Measurements from ENCODE around the gene DNAH12.

DNAH12 gene

DNA sequence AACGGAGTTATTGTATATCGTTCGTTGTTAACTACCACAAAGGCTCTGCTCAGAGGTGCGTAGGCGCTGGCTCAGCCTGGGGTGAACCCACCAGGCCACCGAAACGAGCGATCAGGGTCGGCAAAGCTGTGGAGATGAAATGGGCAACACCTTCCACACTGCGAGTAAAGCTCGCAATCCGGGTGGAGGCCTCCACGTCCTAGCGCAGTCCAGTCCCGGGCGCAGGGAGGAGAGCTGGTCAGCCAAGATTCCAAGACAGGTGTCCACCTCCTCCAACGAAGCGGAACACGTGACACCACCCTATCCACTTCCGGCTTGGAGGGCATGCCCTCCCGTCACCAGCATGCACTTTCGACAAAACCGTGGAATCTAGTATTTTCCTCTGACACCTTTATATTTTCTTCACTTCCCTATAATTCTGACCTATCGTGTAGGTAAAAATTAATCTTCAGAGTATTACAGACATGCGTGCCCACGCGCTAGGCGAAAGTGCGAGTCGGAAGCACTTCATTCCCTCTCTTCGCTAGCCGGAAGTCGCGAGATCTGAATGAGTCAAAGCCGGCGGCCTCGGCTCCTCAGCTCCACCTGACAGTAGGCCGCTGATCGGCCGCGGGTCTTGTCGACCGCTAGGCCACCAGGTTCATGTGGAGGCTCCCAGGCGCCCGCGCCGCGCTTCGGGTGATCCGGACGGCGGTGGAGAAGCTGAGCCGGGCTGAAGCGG is 11.8 kb upstream of the DNAH12 start, which contains the start of gene PDE12:
Gene PDE12 (plus strand): TSS at position 537 of the 721 bp plus-strand sequence. CDS start 106 bp downstream, at position 643.
- peak; percentile 91 for ATAC-seq
- TF ChIP-seq CSDC2 (CRISPR knock-in tag; IDR thresholded peaks at IDR 0.05) (0 out of 2 replicates have a peak, but pooled peaks have one; percentile 63), ZNF565 (CRISPR knock-in tag; conservative IDR thresholded peaks at IDR 0.05; ENCODE audit: low read depth) (no peak), ZC3H10 (CRISPR knock-in tag; IDR thresholded peaks at IDR 0.05) (no peak), PPARA (CRISPR knock-in tag; IDR thresholded peaks at IDR 0.05; ENCODE audit: borderline replicate concordance) (no peak), SNAI2 (CRISPR knock-in tag; IDR thresholded peaks at IDR 0.05) (peak; percentile 91; the same call in 1 of the 2 replicates), ESRRG (CRISPR knock-in tag; IDR thresholded peaks at IDR 0.05) (no peak), ZNF70 (CRISPR knock-in tag; IDR thresholded peaks at IDR 0.05) (no peak), OSR1 (CRISPR knock-in tag; IDR thresholded peaks at IDR 0.05) (no peak), GLIS3 (CRISPR knock-in tag; IDR thresholded peaks at IDR 0.05) (no peak), RARB (CRISPR knock-in tag; IDR thresholded peaks at IDR 0.05) (0 out of 2 replicates have a peak, but pooled peaks have one; percentile 8), ZFP3 (CRISPR knock-in tag; IDR thresholded peaks at IDR 0.05) (peak; percentile 25; the same call in 1 of the 2 replicates), TCF4 (CRISPR knock-in tag; IDR thresholded peaks at IDR 0.05; ENCODE audit: borderline replicate concordance) (peak; percentile 28; the same call in 1 of the 2 replicates), ZFP30 (CRISPR knock-in tag; IDR thresholded peaks at IDR 0.05) (no peak), ZNF8 (CRISPR knock-in tag; IDR thresholded peaks at IDR 0.05) (no peak), ISL1 (CRISPR knock-in tag; IDR thresholded peaks at IDR 0.05) (no peak), ARNTL (CRISPR knock-in tag; IDR thresholded peaks at IDR 0.05; ENCODE audit: borderline replicate concordance, low read depth) (no peak), TOX (CRISPR knock-in tag; IDR thresholded peaks at IDR 0.05; ENCODE audit: borderline replicate concordance) (no peak), BACH2 (CRISPR knock-in tag; IDR thresholded peaks at IDR 0.05; ENCODE audit: borderline replicate concordance) (peak; percentile 49; the same call in 1 of the 2 replicates)
- TF ChIP-seq, protein P1, sequence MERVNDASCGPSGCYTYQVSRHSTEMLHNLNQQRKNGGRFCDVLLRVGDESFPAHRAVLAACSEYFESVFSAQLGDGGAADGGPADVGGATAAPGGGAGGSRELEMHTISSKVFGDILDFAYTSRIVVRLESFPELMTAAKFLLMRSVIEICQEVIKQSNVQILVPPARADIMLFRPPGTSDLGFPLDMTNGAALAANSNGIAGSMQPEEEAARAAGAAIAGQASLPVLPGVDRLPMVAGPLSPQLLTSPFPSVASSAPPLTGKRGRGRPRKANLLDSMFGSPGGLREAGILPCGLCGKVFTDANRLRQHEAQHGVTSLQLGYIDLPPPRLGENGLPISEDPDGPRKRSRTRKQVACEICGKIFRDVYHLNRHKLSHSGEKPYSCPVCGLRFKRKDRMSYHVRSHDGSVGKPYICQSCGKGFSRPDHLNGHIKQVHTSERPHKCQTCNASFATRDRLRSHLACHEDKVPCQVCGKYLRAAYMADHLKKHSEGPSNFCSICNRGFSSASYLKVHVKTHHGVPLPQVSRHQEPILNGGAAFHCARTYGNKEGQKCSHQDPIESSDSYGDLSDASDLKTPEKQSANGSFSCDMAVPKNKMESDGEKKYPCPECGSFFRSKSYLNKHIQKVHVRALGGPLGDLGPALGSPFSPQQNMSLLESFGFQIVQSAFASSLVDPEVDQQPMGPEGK (CRISPR knock-in tag; IDR thresholded peaks at IDR 0.05; ENCODE audit: borderline replicate concordance) = no peak
- TF ChIP-seq, protein P2, sequence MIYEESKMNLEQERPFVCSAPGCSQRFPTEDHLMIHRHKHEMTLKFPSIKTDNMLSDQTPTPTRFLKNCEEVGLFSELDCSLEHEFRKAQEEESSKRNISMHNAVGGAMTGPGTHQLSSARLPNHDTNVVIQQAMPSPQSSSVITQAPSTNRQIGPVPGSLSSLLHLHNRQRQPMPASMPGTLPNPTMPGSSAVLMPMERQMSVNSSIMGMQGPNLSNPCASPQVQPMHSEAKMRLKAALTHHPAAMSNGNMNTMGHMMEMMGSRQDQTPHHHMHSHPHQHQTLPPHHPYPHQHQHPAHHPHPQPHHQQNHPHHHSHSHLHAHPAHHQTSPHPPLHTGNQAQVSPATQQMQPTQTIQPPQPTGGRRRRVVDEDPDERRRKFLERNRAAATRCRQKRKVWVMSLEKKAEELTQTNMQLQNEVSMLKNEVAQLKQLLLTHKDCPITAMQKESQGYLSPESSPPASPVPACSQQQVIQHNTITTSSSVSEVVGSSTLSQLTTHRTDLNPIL (CRISPR knock-in tag; IDR thresholded peaks at IDR 0.05; ENCODE audit: low read depth) = no peak
- TF ChIP-seq, protein P3, sequence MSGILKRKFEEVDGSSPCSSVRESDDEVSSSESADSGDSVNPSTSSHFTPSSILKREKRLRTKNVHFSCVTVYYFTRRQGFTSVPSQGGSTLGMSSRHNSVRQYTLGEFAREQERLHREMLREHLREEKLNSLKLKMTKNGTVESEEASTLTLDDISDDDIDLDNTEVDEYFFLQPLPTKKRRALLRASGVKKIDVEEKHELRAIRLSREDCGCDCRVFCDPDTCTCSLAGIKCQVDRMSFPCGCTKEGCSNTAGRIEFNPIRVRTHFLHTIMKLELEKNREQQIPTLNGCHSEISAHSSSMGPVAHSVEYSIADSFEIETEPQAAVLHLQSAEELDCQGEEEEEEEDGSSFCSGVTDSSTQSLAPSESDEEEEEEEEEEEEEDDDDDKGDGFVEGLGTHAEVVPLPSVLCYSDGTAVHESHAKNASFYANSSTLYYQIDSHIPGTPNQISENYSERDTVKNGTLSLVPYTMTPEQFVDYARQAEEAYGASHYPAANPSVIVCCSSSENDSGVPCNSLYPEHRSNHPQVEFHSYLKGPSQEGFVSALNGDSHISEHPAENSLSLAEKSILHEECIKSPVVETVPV (CRISPR knock-in tag; IDR thresholded peaks at IDR 0.05) = peak; percentile 64; the same call in 1 of the 2 replicates
- TF ChIP-seq, protein P4, sequence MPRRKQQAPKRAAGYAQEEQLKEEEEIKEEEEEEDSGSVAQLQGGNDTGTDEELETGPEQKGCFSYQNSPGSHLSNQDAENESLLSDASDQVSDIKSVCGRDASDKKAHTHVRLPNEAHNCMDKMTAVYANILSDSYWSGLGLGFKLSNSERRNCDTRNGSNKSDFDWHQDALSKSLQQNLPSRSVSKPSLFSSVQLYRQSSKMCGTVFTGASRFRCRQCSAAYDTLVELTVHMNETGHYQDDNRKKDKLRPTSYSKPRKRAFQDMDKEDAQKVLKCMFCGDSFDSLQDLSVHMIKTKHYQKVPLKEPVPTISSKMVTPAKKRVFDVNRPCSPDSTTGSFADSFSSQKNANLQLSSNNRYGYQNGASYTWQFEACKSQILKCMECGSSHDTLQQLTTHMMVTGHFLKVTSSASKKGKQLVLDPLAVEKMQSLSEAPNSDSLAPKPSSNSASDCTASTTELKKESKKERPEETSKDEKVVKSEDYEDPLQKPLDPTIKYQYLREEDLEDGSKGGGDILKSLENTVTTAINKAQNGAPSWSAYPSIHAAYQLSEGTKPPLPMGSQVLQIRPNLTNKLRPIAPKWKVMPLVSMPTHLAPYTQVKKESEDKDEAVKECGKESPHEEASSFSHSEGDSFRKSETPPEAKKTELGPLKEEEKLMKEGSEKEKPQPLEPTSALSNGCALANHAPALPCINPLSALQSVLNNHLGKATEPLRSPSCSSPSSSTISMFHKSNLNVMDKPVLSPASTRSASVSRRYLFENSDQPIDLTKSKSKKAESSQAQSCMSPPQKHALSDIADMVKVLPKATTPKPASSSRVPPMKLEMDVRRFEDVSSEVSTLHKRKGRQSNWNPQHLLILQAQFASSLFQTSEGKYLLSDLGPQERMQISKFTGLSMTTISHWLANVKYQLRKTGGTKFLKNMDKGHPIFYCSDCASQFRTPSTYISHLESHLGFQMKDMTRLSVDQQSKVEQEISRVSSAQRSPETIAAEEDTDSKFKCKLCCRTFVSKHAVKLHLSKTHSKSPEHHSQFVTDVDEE (CRISPR knock-in tag; IDR thresholded peaks at IDR 0.05) = no peak
- TF ChIP-seq, protein P5, sequence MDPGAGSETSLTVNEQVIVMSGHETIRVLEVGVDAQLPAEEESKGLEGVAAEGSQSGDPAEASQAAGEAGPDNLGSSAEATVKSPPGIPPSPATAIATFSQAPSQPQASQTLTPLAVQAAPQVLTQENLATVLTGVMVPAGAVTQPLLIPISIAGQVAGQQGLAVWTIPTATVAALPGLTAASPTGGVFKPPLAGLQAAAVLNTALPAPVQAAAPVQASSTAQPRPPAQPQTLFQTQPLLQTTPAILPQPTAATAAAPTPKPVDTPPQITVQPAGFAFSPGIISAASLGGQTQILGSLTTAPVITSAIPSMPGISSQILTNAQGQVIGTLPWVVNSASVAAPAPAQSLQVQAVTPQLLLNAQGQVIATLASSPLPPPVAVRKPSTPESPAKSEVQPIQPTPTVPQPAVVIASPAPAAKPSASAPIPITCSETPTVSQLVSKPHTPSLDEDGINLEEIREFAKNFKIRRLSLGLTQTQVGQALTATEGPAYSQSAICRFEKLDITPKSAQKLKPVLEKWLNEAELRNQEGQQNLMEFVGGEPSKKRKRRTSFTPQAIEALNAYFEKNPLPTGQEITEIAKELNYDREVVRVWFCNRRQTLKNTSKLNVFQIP (CRISPR knock-in tag; IDR thresholded peaks at IDR 0.05; ENCODE audit: borderline replicate concordance, low read depth) = no peak

DNA sequence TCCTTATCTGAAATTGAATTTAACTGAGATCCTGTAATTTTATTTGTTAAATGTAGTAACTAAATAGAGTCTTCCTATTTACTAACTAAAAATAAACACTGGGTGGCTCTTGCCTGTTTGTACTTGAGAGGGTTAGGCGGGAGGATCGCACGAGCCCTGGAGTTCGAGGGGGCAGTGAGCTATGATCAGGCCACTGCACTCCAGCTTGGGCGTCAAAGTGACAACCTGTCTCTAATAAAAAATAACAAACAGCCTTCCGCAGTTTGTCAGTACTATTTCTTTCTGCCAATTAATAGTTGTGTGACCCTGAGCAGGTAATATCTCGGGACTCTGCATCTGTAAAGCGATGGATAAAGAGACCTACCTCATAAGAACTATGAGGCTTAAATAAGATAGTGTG is 11.2 kb upstream of the DNAH12 start:
- no peak for TF ChIP-seq GLIS3 (CRISPR knock-in tag; IDR thresholded peaks at IDR 0.05)
- no peak for TF ChIP-seq BACH2 (CRISPR knock-in tag; IDR thresholded peaks at IDR 0.05; ENCODE audit: borderline replicate concordance)
- TF ChIP-seq, protein P2 (CRISPR knock-in tag; IDR thresholded peaks at IDR 0.05; ENCODE audit: low read depth) = no peak
- TF ChIP-seq, protein P1 (CRISPR knock-in tag; IDR thresholded peaks at IDR 0.05; ENCODE audit: borderline replicate concordance) = no peak
- TF ChIP-seq TCF4 (CRISPR knock-in tag; IDR thresholded peaks at IDR 0.05; ENCODE audit: borderline replicate concordance) = no peak
- TF ChIP-seq ZNF70 (CRISPR knock-in tag; IDR thresholded peaks at IDR 0.05) = no peak
- no peak for TF ChIP-seq PPARA (CRISPR knock-in tag; IDR thresholded peaks at IDR 0.05; ENCODE audit: borderline replicate concordance)
- TF ChIP-seq OSR1 (CRISPR knock-in tag; IDR thresholded peaks at IDR 0.05) = no peak
- no peak for TF ChIP-seq CSDC2 (CRISPR knock-in tag; IDR thresholded peaks at IDR 0.05)
- no peak for TF ChIP-seq ISL1 (CRISPR knock-in tag; IDR thresholded peaks at IDR 0.05)
- no peak for TF ChIP-seq ZNF565 (CRISPR knock-in tag; conservative IDR thresholded peaks at IDR 0.05; ENCODE audit: low read depth)
- TF ChIP-seq ZNF8 (CRISPR knock-in tag; IDR thresholded peaks at IDR 0.05) = no peak

More for the DNA sequence above, 11.2 kb upstream of the DNAH12 start:
- no peak for ATAC-seq
